ENCODE results near the gene DLGAP1. TPM values are rescaled to one million over a fixed set of nuclear protein-coding genes. Genes with fewer than 3 reads are reported as not detected.
"Not testable (repeated sequence)": the region's sequence is repeated elsewhere in the genome, so short reads cannot be mapped to it uniquely, and the experiment has no call there.

DLGAP1 gene
- total and polyA plus RNA-seq, 2 experiments from 2014 or later: 0.13 to 0.22 TPM

GRCh38 chr18:4060427-4061281 lies 394.5 kb downstream of the DLGAP1 start:
- Histone ChIP-seq H2AFZ (no peak overlapping the region), H3K4me3 (no peak overlapping the region), H3K9me3 (ENCODE audit: low read depth) (no peaks in the 10 kb centered on the region), H3K4me2 (ENCODE audit: unreplicated experiment) (no peak overlapping the region), H3K36me3 (ENCODE audit: low read depth) (no peaks in the 10 kb centered on the region), H3K9ac (no peak overlapping the region), H4K20me1 (ENCODE audit: insufficient read depth) (no peaks in the 10 kb centered on the region), H3F3A (ENCODE audit: insufficient read depth) (no peaks in the 10 kb centered on the region), H3K27me3 (replicated peaks; ENCODE audit: insufficient read depth) (no peaks in the 10 kb centered on the region; the same call in 1 of the 2 replicates), H3K27ac (no peak overlapping the region), H3K79me2 (ENCODE audit: insufficient read depth) (no peaks in the 10 kb centered on the region), H3K4me1 (ENCODE audit: insufficient read depth) (no peaks in the 10 kb centered on the region), H3K9me2 (ENCODE audit: insufficient read depth) (no peaks in the 10 kb centered on the region)
- no peak for TF ChIP-seq EZH2phosphoT487 (IDR thresholded peaks at IDR 0.05; ENCODE audit: insufficient read depth, low read depth)
- in situ Hi-C loops (cut with MboI): no loop called here
- WGBS, 2 experiments (ENCODE audit: low coverage in 1 of 2, low lambda C conversion rate in 2 of 2, missing lambda C conversion rate in 2 of 2): 14 to 22% methylated on average over 5 of the region's 5 CpGs
- no peak for DNase-seq

- no peak overlapping the region for H3K4me2 ChIP-seq (ENCODE audit: unreplicated experiment)
- TF ChIP-seq EZH2phosphoT487 (IDR thresholded peaks at IDR 0.05; ENCODE audit: insufficient read depth, low read depth) (no peak), EZH2 (IDR thresholded peaks at IDR 0.05; ENCODE audit: insufficient read depth, poor library complexity, severe bottlenecking) (no peak)
- no peak overlapping the region for H3K27ac ChIP-seq
- no peak overlapping the region for H3K9ac ChIP-seq
- H3K79me2 ChIP-seq (ENCODE audit: insufficient read depth): no peaks in the 10 kb centered on the region
- H3K9me2 ChIP-seq (ENCODE audit: insufficient read depth): no peaks in the 10 kb centered on the region
- H3F3A ChIP-seq (ENCODE audit: insufficient read depth): no peaks in the 10 kb centered on the region
- H3K27me3 ChIP-seq (replicated peaks; ENCODE audit: insufficient read depth): no peaks in the 10 kb centered on the region; the same call in 1 of the 2 replicates
- no peaks in the 10 kb centered on the region for H3K36me3 ChIP-seq (ENCODE audit: low read depth)
- 7 to 26% methylated on average over 1 of the region's 1 CpG for WGBS, 2 experiments (ENCODE audit: low coverage in 1 of 2, low lambda C conversion rate in 2 of 2, missing lambda C conversion rate in 2 of 2)
- no peak for DNase-seq
- no peaks in the 10 kb centered on the region for H3K4me1 ChIP-seq (ENCODE audit: insufficient read depth)
- H2AFZ ChIP-seq: no peak overlapping the region
- no peaks in the 10 kb centered on the region for H4K20me1 ChIP-seq (ENCODE audit: insufficient read depth)
- H3K4me3 ChIP-seq: no peak overlapping the region
- in situ Hi-C loops (cut with MboI): no loop called here
- H3K9me3 ChIP-seq (ENCODE audit: low read depth): no peaks in the 10 kb centered on the region
Observed at GRCh38 chr18:4058179-4058578, 396.9 kb downstream of the DLGAP1 start.

GRCh38 chr18:4040391-4041092 lies 414.6 kb downstream of the DLGAP1 start:
- in situ Hi-C loops (cut with MboI): no loop called here
- Histone ChIP-seq H3F3A (ENCODE audit: insufficient read depth) (no peaks in the 10 kb centered on the region), H3K4me1 (ENCODE audit: insufficient read depth) (no peaks in the 10 kb centered on the region), H3K4me3 (no peak overlapping the region), H3K36me3 (ENCODE audit: low read depth) (no peaks in the 10 kb centered on the region), H2AFZ (no peak overlapping the region), H3K9me2 (ENCODE audit: insufficient read depth) (no peaks in the 10 kb centered on the region), H3K27me3 (replicated peaks; ENCODE audit: insufficient read depth) (peaks cover 25% of the 10 kb centered on the region), H3K79me2 (ENCODE audit: insufficient read depth) (no peaks in the 10 kb centered on the region), H3K9me3 (ENCODE audit: low read depth) (no peaks in the 10 kb centered on the region), H3K27ac (no peak overlapping the region), H4K20me1 (ENCODE audit: insufficient read depth) (no peaks in the 10 kb centered on the region), H3K9ac (no peak overlapping the region), H3K4me2 (ENCODE audit: unreplicated experiment) (no peak overlapping the region)
- WGBS, 2 experiments (ENCODE audit: low coverage in 1 of 2, low lambda C conversion rate in 2 of 2, missing lambda C conversion rate in 2 of 2): 18 to 22% methylated on average over 7 of the region's 7 CpGs
- DNase-seq: no peak
- TF ChIP-seq EZH2 (IDR thresholded peaks at IDR 0.05; ENCODE audit: insufficient read depth, poor library complexity, severe bottlenecking): no peak
- no peak for TF ChIP-seq EZH2phosphoT487 (IDR thresholded peaks at IDR 0.05; ENCODE audit: insufficient read depth, low read depth)

GRCh38 chr18:4035521-4035920 lies 419.6 kb downstream of the DLGAP1 start:
- Histone ChIP-seq H3K27me3 (replicated peaks; ENCODE audit: insufficient read depth) (0 out of 2 replicates have a peak, but pooled peaks cover 14% of the 10 kb centered on the region), H3K4me1 (ENCODE audit: insufficient read depth) (no peaks in the 10 kb centered on the region), H3K4me3 (no peak overlapping the region), H3K9ac (no peak overlapping the region), H3K27ac (no peak overlapping the region), H3K9me3 (ENCODE audit: low read depth) (no peaks in the 10 kb centered on the region), H3K36me3 (ENCODE audit: low read depth) (no peaks in the 10 kb centered on the region), H3F3A (ENCODE audit: insufficient read depth) (no peaks in the 10 kb centered on the region), H3K4me2 (ENCODE audit: unreplicated experiment) (no peak overlapping the region), H3K79me2 (ENCODE audit: insufficient read depth) (no peaks in the 10 kb centered on the region), H3K9me2 (ENCODE audit: insufficient read depth) (no peaks in the 10 kb centered on the region), H4K20me1 (ENCODE audit: insufficient read depth) (no peaks in the 10 kb centered on the region), H2AFZ (no peak overlapping the region)
- no peak for DNase-seq
- in situ Hi-C loops (cut with MboI): no loop called here
- no peak for TF ChIP-seq EZH2phosphoT487 (IDR thresholded peaks at IDR 0.05; ENCODE audit: insufficient read depth, low read depth)
- TF ChIP-seq EZH2 (IDR thresholded peaks at IDR 0.05; ENCODE audit: insufficient read depth, poor library complexity, severe bottlenecking): no peak
- WGBS, 2 experiments (ENCODE audit: low coverage in 1 of 2, low lambda C conversion rate in 2 of 2, missing lambda C conversion rate in 2 of 2): 39 to 40% methylated on average over 6 of the region's 6 CpGs

- H3K36me3 ChIP-seq (ENCODE audit: low read depth); H3K9me2 ChIP-seq (ENCODE audit: insufficient read depth); H3K9me3 ChIP-seq (ENCODE audit: low read depth); H3K79me2 ChIP-seq (ENCODE audit: insufficient read depth); H3K4me3 ChIP-seq; H3K4me1 ChIP-seq (ENCODE audit: insufficient read depth); H2AFZ ChIP-seq; H3K4me2 ChIP-seq (ENCODE audit: unreplicated experiment); H3F3A ChIP-seq (ENCODE audit: insufficient read depth); H4K20me1 ChIP-seq (ENCODE audit: insufficient read depth); H3K9ac ChIP-seq; H3K27ac ChIP-seq; in situ Hi-C loops (cut with MboI); DNase-seq: not testable (repeated sequence)
- 48 to 52% methylated on average over 4 of the region's 4 CpGs for WGBS, 2 experiments (ENCODE audit: low coverage in 1 of 2, low lambda C conversion rate in 2 of 2, missing lambda C conversion rate in 2 of 2)
- H3K27me3 ChIP-seq (replicated peaks; ENCODE audit: insufficient read depth): 0 out of 2 replicates have a peak, but pooled peaks cover 14% of the 10 kb centered on the region
Observed at GRCh38 chr18:4034815-4035214, 420.3 kb downstream of the DLGAP1 start.
